SK-N-SH (cell line): Measurements from ENCODE around the gene CTNS. TPM values are rescaled to one million over a fixed set of nuclear protein-coding genes. Genes with fewer than 3 reads are reported as not detected.

Experiments
- CTCF ChIA-PET: fragments of 300-600, 350-600 bp; formaldehyde crosslinking; extraction: SDS; loops from one replicate; lab custom pipeline; 2021; lab: Yijun Ruan, JAX
- POLR2A ChIA-PET: fragments of 350-600 bp; sonication (Branson Sonifier 250); formaldehyde crosslinking; extraction: SDS; loops from one replicate; lab custom pipeline; 2020; ENCODE audit warnings: antibody characterized with exemption, inconsistent platforms; lab: Yijun Ruan, JAX
- DNase-seq: peaks from one replicate; pipeline ENCODE4 v3.0.0; 2012
- H2AFZ ChIP-seq: fragments of 200-600 bp; sonication (generic); 2 replicates; pipeline ENCODE4 v1.8.1; 2016; ENCODE audit warnings: antibody characterized with exemption, mild to moderate bottlenecking, low read depth
- H3F3A ChIP-seq: fragments of 200-600 bp; sonication (generic); replicated peaks from 2 replicates; pipeline ENCODE3; 2016; ENCODE audit warnings: antibody characterized with exemption, mild to moderate bottlenecking; ENCODE audit not compliant: insufficient read depth
- H3K27ac ChIP-seq, 2 experiments: fragments of 200-500 bp in 1 of 2; fragments of 200-600 bp in 1 of 2; sonication (Bioruptor generic) in 1 of 2; sonication (generic), shearing (Covaris generic) in 1 of 2; 2 replicates each; pipeline versions ENCODE4 v1.5.1 to v1.6.1; 2014 to 2016; ENCODE audit warnings: low read depth in 2 of 2, inconsistent platforms in 1 of 2, low read length in 1 of 2, mild to moderate bottlenecking in 1 of 2, mixed read lengths in 1 of 2
- H3K27me3 ChIP-seq: fragments of 200-600 bp; sonication (generic), shearing (Covaris generic); 2 replicates; pipeline ENCODE4 v1.6.1; 2016; ENCODE audit warnings: mixed run types; ENCODE audit not compliant: insufficient read depth
- H3K36me3 ChIP-seq, 2 experiments: fragments of 200-500 bp in 1 of 2; fragments of 200-600 bp in 1 of 2; sonication (Bioruptor generic) in 1 of 2; sonication (generic) in 1 of 2; replicated peaks in 1 of 2; 2 replicates each; pipeline versions ENCODE3 to v1.5.1; 2014 to 2016; ENCODE audit warnings: low read length in 1 of 2, mild to moderate bottlenecking in 1 of 2; ENCODE audit not compliant: insufficient read depth in 2 of 2, control insufficient read depth in 1 of 2
- H3K4me1 ChIP-seq, 2 experiments: fragments of 200-500 bp in 1 of 2; fragments of 200-600 bp in 1 of 2; sonication (Bioruptor generic) in 1 of 2; sonication (generic), shearing (Covaris generic) in 1 of 2; 2 replicates each; pipeline versions ENCODE4 v1.5.1 to v1.6.1; 2014 to 2016; ENCODE audit warnings: low read depth in 1 of 2, low read length in 1 of 2, mixed run types in 1 of 2; ENCODE audit not compliant: insufficient read depth in 2 of 2, control insufficient read depth in 1 of 2
- H3K4me2 ChIP-seq: fragments of 200-600 bp; sonication (generic), shearing (Covaris generic); 2 replicates; pipeline ENCODE4 v1.6.1; 2017; ENCODE audit warnings: mixed run types
- H3K4me3 ChIP-seq, 2 experiments: fragments of 200-500 bp in 1 of 2; fragments of 200-600 bp in 1 of 2; sonication (Bioruptor generic) in 1 of 2; sonication (generic), shearing (Covaris generic) in 1 of 2; 2 replicates each; pipeline versions ENCODE4 v1.5.1 to v1.8.1; 2014 to 2016; ENCODE audit warnings: low read depth in 2 of 2, inconsistent platforms in 1 of 2, low read length in 1 of 2, mild to moderate bottlenecking in 1 of 2, mixed read lengths in 1 of 2, moderate library complexity in 1 of 2
- H3K79me2 ChIP-seq: fragments of 200-600 bp; sonication (generic); 2 replicates; pipeline ENCODE4 v1.8.1; 2017; ENCODE audit warnings: mild to moderate bottlenecking; ENCODE audit not compliant: insufficient read depth
- H3K9ac ChIP-seq: fragments of 200-600 bp; sonication (generic); 2 replicates; pipeline ENCODE4 v1.6.1; 2017; ENCODE audit warnings: mixed run types
- H3K9me2 ChIP-seq: fragments of 200-600 bp; sonication (generic); 2 replicates; pipeline ENCODE4 v1.6.1; 2017; ENCODE audit warnings: mixed run types
- H3K9me3 ChIP-seq: fragments of 200-600 bp; sonication (generic); 2 replicates; pipeline ENCODE4 v1.6.1; 2017; ENCODE audit warnings: mixed run types, mild to moderate bottlenecking, moderate library complexity
- H4K20me1 ChIP-seq: fragments of 200-600 bp; sonication (generic); 2 replicates; pipeline ENCODE4 v1.6.1; 2017; ENCODE audit warnings: mild to moderate bottlenecking, mixed run types; ENCODE audit not compliant: insufficient read depth
- CHD2 ChIP-seq: fragments of 150-350 bp; IDR thresholded peaks from 2 replicates; pipeline ENCODE4 v1.6.1; 2018; ENCODE audit warnings: low read length; ENCODE audit not compliant: partially characterized antibody
- CTCF ChIP-seq: fragments of 200-600 bp; sonication (generic); IDR thresholded peaks from 2 replicates; pipeline ENCODE4 v1.6.1; 2017; ENCODE audit warnings: antibody characterized with exemption, mild to moderate bottlenecking, moderate library complexity
- EP300 ChIP-seq, 2 experiments: IDR thresholded peaks; 2 replicates each; pipeline versions ENCODE4 v1.4.0 to v1.6.1; 2012; ENCODE audit warnings: borderline replicate concordance in 1 of 2, low read depth in 1 of 2, low read length in 1 of 2
- EZH2phosphoT487 ChIP-seq: fragments of 200-600 bp; sonication (generic); IDR thresholded peaks from 2 replicates; pipeline ENCODE4 v1.6.1; 2017; ENCODE audit warnings: low read depth, mixed run types, mild to moderate bottlenecking, antibody characterized with exemption, moderate library complexity, borderline replicate concordance
- FOXM1 ChIP-seq: IDR thresholded peaks from 2 replicates; pipeline ENCODE4 v1.4.0; 2012; ENCODE audit warnings: low read depth, mild to moderate bottlenecking
- GABPA ChIP-seq: IDR thresholded peaks from 2 replicates; pipeline ENCODE4 v1.4.0; 2012; ENCODE audit warnings: low read depth, mild to moderate bottlenecking
- GATA2 ChIP-seq: sonication (generic); formaldehyde crosslinking; IDR thresholded peaks from 2 replicates; pipeline ENCODE4 v1.5.0; 2020; ENCODE audit warnings: mild to moderate bottlenecking, missing genetic modification reagents
- IRF3 ChIP-seq: fragments of 150-350 bp; IDR thresholded peaks from 2 replicates; pipeline ENCODE4 v1.6.1; 2016; ENCODE audit warnings: mild to moderate bottlenecking, low read depth, low read length
- MAX ChIP-seq: IDR thresholded peaks from 2 replicates; pipeline ENCODE4 v1.4.0; 2012; ENCODE audit warnings: low read depth
- MEF2A ChIP-seq: IDR thresholded peaks from 2 replicates; pipeline ENCODE4 v1.4.0; 2012; ENCODE audit warnings: low read depth, borderline replicate concordance
- MXI1 ChIP-seq: IDR thresholded peaks from 2 replicates; pipeline ENCODE4 v1.6.1; 2012; ENCODE audit warnings: mild to moderate bottlenecking, low read depth, low read length, improper control_type of control experiment
- NFIC ChIP-seq: IDR thresholded peaks from 2 replicates; pipeline ENCODE4 v1.4.0; 2012; ENCODE audit warnings: borderline replicate concordance
- NRF1 ChIP-seq: IDR thresholded peaks from 2 replicates; pipeline ENCODE4 v1.6.1; 2012; ENCODE audit warnings: low read depth, mild to moderate bottlenecking, low read length
- POLR2AphosphoS5 ChIP-seq: IDR thresholded peaks from 2 replicates; pipeline ENCODE4 v1.6.1; 2012; ENCODE audit warnings: low read depth, low read length
- SIN3A ChIP-seq: IDR thresholded peaks from 2 replicates; pipeline ENCODE4 v1.6.1; 2012; ENCODE audit warnings: low read depth, mild to moderate bottlenecking, low read length, moderate library complexity, borderline replicate concordance
- SMC3 ChIP-seq: IDR thresholded peaks from 2 replicates; pipeline ENCODE4 v1.6.1; 2012; ENCODE audit warnings: low read depth, low read length, improper control_type of control experiment
- USF1 ChIP-seq: IDR thresholded peaks from 2 replicates; pipeline ENCODE4 v1.4.0; 2012; ENCODE audit warnings: low read depth, borderline replicate concordance
- WGBS: methylation state at CpG from one replicate; pipeline ENCODE4 v1.1.6; 2017; ENCODE audit warnings: low lambda C conversion rate; 5-methylcytosine and 5-hydroxymethylcytosine counted together
- polyA plus RNA-seq, 3 experiments: library from polyadenylated mRNA; depleted of rRNA; stranded (reverse); fragments of >200 nt; gene quantifications; 2 replicates each; pipeline ENCODE4 v1.2.3, GENCODE V29; 2012
- TF ChIP-seq, protein P1 (sequence below): IDR thresholded peaks from 2 replicates; pipeline ENCODE4 v1.4.0; 2012; ENCODE audit warnings: low read depth, borderline replicate concordance
- TF ChIP-seq, protein P2 (sequence below): IDR thresholded peaks from 2 replicates; pipeline ENCODE4; 2012
- TF ChIP-seq, protein P3 (sequence below): IDR thresholded peaks from 2 replicates; pipeline ENCODE4 v1.6.1; 2012; ENCODE audit warnings: mild to moderate bottlenecking, low read depth, low read length, moderate library complexity

Gene CTNS
- polyA plus RNA-seq, 1 of the 3 experiments (the other 2 are of a cell fraction) = 8.2 TPM

GRCh38 chr17:3665834-3666233 is 29.3 kb downstream of the CTNS start:
- peaks cover 23 to 27% of the 10 kb centered on the region in 2 experiments for H3K36me3 ChIP-seq
- no peak overlapping the region for H2AFZ ChIP-seq
- H3K9me3 ChIP-seq = no peaks in the 10 kb centered on the region
- H3K27me3 ChIP-seq = no peaks in the 10 kb centered on the region
- CTCF ChIA-PET = interaction anchor here (1.2 to 3.0 kb wide), 2 partner anchors 8 to 18 kb away, joined by 3 to 14 read pairs; no protein-coding TSS in a partner anchor
- peaks cover 58% of the 10 kb centered on the region for H3K79me2 ChIP-seq
- H3K9me2 ChIP-seq = no peaks in the 10 kb centered on the region
- peaks cover 22% of the 10 kb centered on the region for H3F3A ChIP-seq
- peaks cover 0 to 20% of the 10 kb centered on the region in 2 experiments; a peak in 1 of 4 replicates for H3K4me1 ChIP-seq
- DNase-seq = no peak
- H3K4me2 ChIP-seq = peak overlapping the region; percentile 100; the same call in 1 of the 2 replicates
- POLR2A ChIA-PET = no interaction called here
- H4K20me1 ChIP-seq = peaks cover 39% of the 10 kb centered on the region
- H3K27ac ChIP-seq = no peak overlapping the region; a peak in 1 of 4 replicates
- 90% methylated on average over 5 of the region's 5 CpGs for WGBS
- H3K4me3 ChIP-seq = no peak overlapping the region
- no peak overlapping the region for H3K9ac ChIP-seq
- TF ChIP-seq IRF3 (no peak), USF1 (no peak), EP300 (IDR thresholded peaks at IDR 0.05; ENCODE audit: borderline replicate concordance in 1 of 2, low read depth in 1 of 2, low read length in 1 of 2) (no peak), SMC3 (no peak), NFIC (no peak), CHD2 (no peak), MXI1 (no peak), MAX (no peak), EZH2phosphoT487 (no peak), CTCF (no peak), GABPA (no peak), GATA2 (CRISPR knock-in tag) (no peak), FOXM1 (no peak), MEF2A (no peak), POLR2AphosphoS5 (no peak), NRF1 (no peak), SIN3A (no peak)
- TF ChIP-seq, protein P1, sequence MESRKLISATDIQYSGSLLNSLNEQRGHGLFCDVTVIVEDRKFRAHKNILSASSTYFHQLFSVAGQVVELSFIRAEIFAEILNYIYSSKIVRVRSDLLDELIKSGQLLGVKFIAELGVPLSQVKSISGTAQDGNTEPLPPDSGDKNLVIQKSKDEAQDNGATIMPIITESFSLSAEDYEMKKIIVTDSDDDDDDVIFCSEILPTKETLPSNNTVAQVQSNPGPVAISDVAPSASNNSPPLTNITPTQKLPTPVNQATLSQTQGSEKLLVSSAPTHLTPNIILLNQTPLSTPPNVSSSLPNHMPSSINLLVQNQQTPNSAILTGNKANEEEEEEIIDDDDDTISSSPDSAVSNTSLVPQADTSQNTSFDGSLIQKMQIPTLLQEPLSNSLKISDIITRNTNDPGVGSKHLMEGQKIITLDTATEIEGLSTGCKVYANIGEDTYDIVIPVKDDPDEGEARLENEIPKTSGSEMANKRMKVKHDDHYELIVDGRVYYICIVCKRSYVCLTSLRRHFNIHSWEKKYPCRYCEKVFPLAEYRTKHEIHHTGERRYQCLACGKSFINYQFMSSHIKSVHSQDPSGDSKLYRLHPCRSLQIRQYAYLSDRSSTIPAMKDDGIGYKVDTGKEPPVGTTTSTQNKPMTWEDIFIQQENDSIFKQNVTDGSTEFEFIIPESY = no peak
- TF ChIP-seq, protein P2, sequence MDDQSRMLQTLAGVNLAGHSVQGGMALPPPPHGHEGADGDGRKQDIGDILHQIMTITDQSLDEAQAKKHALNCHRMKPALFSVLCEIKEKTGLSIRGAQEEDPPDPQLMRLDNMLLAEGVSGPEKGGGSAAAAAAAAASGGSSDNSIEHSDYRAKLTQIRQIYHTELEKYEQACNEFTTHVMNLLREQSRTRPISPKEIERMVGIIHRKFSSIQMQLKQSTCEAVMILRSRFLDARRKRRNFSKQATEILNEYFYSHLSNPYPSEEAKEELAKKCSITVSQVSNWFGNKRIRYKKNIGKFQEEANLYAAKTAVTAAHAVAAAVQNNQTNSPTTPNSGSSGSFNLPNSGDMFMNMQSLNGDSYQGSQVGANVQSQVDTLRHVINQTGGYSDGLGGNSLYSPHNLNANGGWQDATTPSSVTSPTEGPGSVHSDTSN = no peak
- TF ChIP-seq, protein P3, sequence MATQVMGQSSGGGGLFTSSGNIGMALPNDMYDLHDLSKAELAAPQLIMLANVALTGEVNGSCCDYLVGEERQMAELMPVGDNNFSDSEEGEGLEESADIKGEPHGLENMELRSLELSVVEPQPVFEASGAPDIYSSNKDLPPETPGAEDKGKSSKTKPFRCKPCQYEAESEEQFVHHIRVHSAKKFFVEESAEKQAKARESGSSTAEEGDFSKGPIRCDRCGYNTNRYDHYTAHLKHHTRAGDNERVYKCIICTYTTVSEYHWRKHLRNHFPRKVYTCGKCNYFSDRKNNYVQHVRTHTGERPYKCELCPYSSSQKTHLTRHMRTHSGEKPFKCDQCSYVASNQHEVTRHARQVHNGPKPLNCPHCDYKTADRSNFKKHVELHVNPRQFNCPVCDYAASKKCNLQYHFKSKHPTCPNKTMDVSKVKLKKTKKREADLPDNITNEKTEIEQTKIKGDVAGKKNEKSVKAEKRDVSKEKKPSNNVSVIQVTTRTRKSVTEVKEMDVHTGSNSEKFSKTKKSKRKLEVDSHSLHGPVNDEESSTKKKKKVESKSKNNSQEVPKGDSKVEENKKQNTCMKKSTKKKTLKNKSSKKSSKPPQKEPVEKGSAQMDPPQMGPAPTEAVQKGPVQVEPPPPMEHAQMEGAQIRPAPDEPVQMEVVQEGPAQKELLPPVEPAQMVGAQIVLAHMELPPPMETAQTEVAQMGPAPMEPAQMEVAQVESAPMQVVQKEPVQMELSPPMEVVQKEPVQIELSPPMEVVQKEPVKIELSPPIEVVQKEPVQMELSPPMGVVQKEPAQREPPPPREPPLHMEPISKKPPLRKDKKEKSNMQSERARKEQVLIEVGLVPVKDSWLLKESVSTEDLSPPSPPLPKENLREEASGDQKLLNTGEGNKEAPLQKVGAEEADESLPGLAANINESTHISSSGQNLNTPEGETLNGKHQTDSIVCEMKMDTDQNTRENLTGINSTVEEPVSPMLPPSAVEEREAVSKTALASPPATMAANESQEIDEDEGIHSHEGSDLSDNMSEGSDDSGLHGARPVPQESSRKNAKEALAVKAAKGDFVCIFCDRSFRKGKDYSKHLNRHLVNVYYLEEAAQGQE = no peak
